Large intestine (tissue), 3 donors: ENCODE results near the gene CCHCR1. TPM values are rescaled to one million over a fixed set of nuclear protein-coding genes. Genes with fewer than 3 reads are reported as not detected.
"Not testable (repeated sequence)": the region's sequence is repeated elsewhere in the genome, so short reads cannot be mapped to it uniquely, and the experiment has no call there.

Experiments used
- DNase-seq, 2 donors: peaks; one replicate each; pipeline versions ENCODE4 v3.0.0 to v3.0.0-alpha.2; 2013
- H3K27ac ChIP-seq: one replicate; pipeline ENCODE4 v1.5.1; 2013; ENCODE audit warnings: low read length
- H3K27me3 ChIP-seq: 2 replicates; pipeline ENCODE4 v1.6.1; 2013; ENCODE audit warnings: low read length; ENCODE audit not compliant: control insufficient read depth, insufficient read depth
- H3K36me3 ChIP-seq: 2 replicates; pipeline ENCODE4 v1.6.1; 2013; ENCODE audit warnings: low read length; ENCODE audit not compliant: control insufficient read depth, insufficient read depth
- H3K4me1 ChIP-seq: one replicate; pipeline ENCODE4 v1.6.1; 2013; ENCODE audit warnings: low read length; ENCODE audit not compliant: control insufficient read depth, insufficient read depth
- H3K4me3 ChIP-seq: one replicate; pipeline ENCODE4 v1.5.1; 2013; ENCODE audit warnings: low read length
- H3K9me3 ChIP-seq: one replicate; pipeline ENCODE4 v1.6.1; 2013; ENCODE audit warnings: mild to moderate bottlenecking, low read depth, low read length, moderate library complexity; ENCODE audit not compliant: control insufficient read depth
- WGBS: methylation state at CpG from one replicate; pipeline ENCODE4 v1.1.5; 2013; ENCODE audit warnings: low lambda C conversion rate; ENCODE audit not compliant: insufficient coverage; 5-methylcytosine and 5-hydroxymethylcytosine counted together
- polyA plus RNA-seq: library from polyadenylated mRNA; unstranded; fragments of 120-200 nt; gene quantifications from one replicate; pipeline ENCODE4 v1.2.1, GENCODE V29; 2013

The CCHCR1 gene
- polyA plus RNA-seq, 1 donor, result 17.4 TPM

DNA sequence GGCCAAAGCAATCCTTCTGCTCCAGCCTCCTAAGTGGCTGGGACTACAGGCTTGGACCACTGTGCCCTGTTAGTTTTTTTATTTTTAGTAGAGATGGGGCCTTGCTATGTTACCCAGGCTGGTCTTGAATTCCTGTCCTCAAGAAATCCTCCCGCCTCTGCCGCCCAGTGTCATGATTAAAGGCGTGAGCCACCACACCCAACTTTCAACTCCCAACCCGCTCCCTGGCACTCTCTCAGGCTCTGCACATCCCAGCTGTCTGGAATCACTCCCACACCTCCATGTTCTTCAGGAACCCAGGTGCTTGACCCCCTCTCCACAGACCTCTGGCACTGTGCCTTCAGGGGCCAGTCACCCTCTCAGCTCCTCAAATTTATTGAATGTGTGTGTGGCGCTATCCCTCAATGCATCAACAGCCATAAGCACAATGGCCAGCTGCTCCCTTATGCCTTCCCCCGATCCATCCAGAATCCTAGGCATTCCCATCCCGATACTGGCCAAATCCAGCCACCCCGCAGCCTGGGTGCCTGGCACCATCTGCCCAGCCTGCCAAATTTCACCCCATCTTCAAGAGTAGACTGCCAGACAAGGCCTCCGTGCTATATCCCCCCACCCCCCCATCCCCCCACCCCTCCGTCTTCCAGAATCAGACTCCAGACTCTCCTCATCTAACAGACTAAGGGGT, 13.5 kb upstream of the CCHCR1 start:
- DNase-seq, result no peak
- no CpG with 5 or more reads among the region's 10 CpGs for WGBS
- Histone ChIP-seq H3K4me1 (no peaks in the 10 kb centered on the region), H3K4me3 (no peak overlapping the region), H3K27me3 (no peaks in the 10 kb centered on the region), H3K9me3 (no peaks in the 10 kb centered on the region), H3K27ac (no peak overlapping the region), H3K36me3 (no peaks in the 10 kb centered on the region)

DNA sequence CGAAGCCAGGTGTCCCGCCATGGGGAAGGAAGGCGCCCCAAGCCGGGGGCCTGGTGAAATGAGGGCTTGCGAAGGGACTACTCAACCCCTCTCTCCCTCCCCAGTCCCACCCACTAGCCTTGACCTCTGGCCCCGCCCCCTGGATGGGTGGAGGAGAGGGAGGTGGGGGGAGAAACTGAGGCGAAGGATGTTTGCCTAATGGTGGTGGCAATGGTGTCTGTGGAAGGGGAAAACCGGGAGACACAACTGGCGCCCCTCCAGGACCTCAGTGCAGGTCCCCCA, 12.9 kb upstream of the CCHCR1 start, which contains the start of gene POU5F1:
TSS of gene POU5F1 (minus strand) at position 83 of the 282 bp plus-strand sequence. CDS start at position 21, 62 bp downstream.
- no peak within 1 kb of the TSS for H3K4me3 ChIP-seq
- no peak within 1 kb of the TSS for H3K27ac ChIP-seq
- H3K4me1 ChIP-seq, result no peaks in the 10 kb centered on the region
- WGBS, result no CpG with 5 or more reads among the region's 9 CpGs
- H3K9me3 ChIP-seq, result no peaks in the 10 kb centered on the region
- no peaks in the 10 kb centered on the region for H3K36me3 ChIP-seq
- H3K27me3 ChIP-seq, result no peaks in the 10 kb centered on the region
- no peak for DNase-seq

DNA sequence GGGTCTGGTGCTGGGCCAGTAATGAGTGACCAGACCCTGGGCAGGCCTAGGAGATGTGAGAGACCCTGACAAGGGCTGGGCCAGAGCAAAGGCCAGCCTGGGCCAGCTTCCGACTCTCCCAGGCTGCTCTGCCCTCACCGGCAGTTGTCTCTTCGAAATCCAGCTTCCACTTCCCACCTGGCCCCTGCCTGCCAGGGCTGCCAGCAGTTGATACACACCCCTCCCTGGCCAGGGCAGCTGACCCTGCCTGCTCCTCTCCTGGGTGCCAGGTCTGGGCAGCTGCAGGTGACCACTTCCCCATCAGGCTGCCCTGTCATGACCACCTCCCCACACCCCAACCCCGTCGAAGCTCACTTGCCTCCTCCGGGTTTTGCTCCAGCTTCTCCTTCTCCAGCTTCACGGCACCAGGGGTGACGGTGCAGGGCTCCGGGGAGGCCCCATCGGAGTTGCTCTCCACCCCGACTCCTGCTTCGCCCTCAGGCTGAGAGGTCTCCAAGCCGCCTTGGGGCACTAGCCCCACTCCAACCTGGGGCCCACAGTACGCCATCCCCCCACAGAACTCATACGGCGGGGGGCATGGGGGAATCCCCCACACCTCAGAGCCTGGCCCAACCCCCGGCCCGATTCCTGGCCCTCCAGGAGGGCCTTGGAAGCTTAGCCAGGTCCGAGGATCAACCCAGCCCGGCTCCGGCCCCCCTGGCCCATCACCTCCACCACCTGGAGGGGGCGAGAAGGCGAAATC, 12.4 kb upstream of the CCHCR1 start:
- not testable (repeated sequence) for DNase-seq, H3K27ac ChIP-seq, H3K4me3 ChIP-seq, H3K36me3 ChIP-seq, H3K27me3 ChIP-seq, H3K4me1 ChIP-seq, H3K9me3 ChIP-seq
- WGBS, result no CpG with 5 or more reads among the region's 23 CpGs

DNA sequence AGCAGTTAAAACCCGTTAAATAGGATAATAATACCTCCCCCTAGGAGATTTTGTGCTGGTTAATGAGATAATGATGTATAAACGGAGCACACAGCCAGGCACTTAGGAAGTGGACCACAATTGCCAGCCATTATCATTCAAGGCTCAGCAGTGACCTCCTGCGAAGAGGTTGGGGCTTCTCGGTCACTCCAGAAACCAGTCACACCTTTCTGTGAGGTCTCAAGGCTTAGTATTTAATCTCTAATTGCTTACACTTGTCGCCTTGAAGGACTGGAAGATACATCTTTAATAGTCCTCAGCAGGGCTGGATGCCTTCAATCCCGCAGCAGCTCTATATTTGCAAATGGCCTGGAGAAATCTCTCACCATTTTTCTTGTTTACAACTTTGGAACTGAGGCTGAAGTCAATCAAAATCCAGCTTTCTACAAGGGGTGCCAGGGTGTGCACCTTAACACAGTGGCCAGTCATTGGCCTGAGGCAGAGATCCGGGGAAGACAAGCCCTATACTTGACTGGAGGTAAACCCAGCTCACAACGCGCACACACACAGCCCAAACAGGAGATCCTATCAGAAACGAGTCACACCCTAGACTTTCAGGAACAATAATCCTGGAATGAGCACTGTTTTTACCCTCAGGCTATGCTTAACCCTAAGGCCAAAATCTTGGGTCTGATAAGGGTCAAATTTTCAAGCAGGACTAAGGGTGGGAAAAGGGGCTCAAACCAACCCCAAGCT, 11.7 kb upstream of the CCHCR1 start:
- H3K4me3 ChIP-seq, result no peak overlapping the region
- H3K36me3 ChIP-seq, result no peaks in the 10 kb centered on the region
- H3K27ac ChIP-seq, result no peak overlapping the region
- no CpG with 5 or more reads among the region's 10 CpGs for WGBS
- no peaks in the 10 kb centered on the region for H3K27me3 ChIP-seq
- H3K4me1 ChIP-seq, result no peaks in the 10 kb centered on the region
- no peaks in the 10 kb centered on the region for H3K9me3 ChIP-seq
- DNase-seq, result no peak

DNA sequence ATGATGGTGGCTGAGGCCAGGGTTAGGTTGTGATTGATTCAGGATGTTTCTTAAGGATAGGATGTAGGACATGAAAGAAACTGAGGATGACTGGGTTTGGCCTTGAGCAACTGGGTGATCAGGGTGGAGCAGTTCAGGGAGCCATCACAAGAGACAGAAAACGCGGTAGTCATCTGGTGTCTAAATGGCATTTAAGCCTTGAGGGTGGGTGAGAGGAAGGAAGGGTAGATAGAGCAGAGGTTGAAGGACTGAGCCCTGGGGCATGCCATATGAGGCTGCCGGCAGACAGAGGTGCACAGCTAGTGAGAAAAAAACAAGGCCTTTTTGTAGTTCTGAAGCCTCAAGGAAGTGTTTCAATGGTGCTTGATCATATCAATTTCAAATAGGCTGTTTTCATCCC, 11.0 kb upstream of the CCHCR1 start:
- Histone ChIP-seq H3K36me3 (no peaks in the 10 kb centered on the region), H3K4me1 (no peaks in the 10 kb centered on the region), H3K9me3 (no peaks in the 10 kb centered on the region), H3K27me3 (no peaks in the 10 kb centered on the region), H3K4me3 (no peak overlapping the region), H3K27ac (no peak overlapping the region)
- no peak for DNase-seq
- no CpG with 5 or more reads among the region's 3 CpGs for WGBS

DNA sequence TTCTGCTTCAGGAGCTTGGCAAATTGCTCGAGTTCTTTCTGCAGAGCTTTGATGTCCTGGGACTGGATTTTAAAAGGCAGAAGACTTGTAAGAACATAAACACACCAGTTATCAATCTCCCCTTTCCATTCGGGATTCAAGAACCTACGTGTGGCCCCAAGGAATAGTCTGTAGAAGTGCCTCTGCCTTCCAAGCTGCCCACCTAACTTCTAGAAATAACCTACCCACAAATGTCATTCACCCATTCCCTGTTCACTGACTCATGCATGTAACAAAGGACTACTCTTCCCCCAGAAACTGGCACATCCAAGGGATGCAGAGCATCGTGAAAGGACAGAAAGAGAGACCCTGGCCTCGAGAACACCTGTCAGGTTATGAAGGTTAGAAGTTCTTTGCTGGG, 8.4 kb upstream of the CCHCR1 start:
- DNase-seq, result no peak
- H3K9me3 ChIP-seq, result no peaks in the 10 kb centered on the region
- WGBS, result 83% methylated on average over 1 of the region's 5 CpGs
- H3K36me3 ChIP-seq, result peaks cover 3% of the 10 kb centered on the region
- no peak overlapping the region for H3K27ac ChIP-seq
- H3K4me3 ChIP-seq, result no peak overlapping the region
- H3K4me1 ChIP-seq, result no peaks in the 10 kb centered on the region
- no peaks in the 10 kb centered on the region for H3K27me3 ChIP-seq

DNA sequence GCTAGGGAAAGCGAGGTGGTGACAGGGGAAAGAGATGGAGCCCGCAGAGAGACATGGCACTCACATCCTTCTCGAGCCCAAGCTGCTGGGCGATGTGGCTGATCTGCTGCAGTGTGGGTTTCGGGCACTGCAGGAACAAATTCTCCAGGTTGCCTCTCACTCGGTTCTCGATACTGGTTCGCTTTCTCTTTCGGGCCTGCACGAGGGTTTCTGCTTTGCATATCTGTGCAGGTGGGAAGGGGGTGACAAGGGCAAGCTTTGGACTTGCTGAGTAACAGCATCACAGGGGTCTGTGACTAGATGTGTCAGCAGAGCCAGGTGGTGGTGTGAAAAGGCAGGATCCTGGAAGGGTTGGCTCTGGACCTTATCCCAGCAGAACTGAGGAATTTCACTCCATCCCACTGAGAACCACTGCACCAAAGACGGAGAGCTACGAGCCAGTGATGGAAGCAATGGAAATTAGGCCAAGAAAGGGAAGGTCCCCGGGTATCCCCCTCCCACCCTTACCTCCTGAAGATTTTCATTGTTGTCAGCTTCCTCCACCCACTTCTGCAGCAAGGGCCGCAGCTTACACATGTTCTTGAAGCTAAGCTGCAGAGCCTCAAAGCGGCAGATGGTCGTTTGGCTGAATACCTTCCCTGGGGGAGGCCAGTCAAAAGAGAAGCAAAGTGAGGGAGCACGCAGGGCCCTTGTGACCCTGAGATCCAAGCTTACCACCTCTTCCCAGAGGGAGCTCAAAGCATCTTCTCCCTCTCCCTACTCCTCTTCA, 7.6 kb upstream of the CCHCR1 start:
- H3K27me3 ChIP-seq, H3K27ac ChIP-seq, DNase-seq, H3K4me3 ChIP-seq, H3K9me3 ChIP-seq, H3K4me1 ChIP-seq, H3K36me3 ChIP-seq: not testable (repeated sequence)
- no CpG with 5 or more reads among the region's 17 CpGs for WGBS

DNA sequence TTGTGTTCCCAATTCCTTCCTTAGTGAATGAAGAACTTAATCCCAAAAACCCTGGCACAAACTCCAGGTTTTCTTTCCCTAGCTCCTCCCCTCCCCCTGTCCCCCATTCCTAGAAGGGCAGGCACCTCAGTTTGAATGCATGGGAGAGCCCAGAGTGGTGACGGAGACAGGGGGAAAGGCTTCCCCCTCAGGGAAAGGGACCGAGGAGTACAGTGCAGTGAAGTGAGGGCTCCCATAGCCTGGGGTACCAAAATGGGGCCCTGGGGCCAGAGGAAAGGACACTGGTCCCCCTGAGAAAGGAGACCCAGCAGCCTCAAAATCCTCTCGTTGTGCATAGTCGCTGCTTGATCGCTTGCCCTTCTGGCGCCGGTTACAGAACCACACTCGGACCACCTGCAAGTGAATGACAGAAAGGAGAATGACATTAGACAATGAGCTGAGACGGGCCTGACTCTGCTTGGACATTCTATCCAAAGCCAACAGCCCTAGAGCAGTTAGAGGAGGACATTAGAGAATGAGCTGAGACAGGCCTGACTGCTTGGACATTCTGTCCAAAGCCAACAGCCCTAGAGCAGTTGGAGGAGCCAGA, 7.0 kb upstream of the CCHCR1 start:
- not testable (repeated sequence) for H3K27ac ChIP-seq, H3K4me1 ChIP-seq, DNase-seq, H3K4me3 ChIP-seq, H3K27me3 ChIP-seq, H3K36me3 ChIP-seq, H3K9me3 ChIP-seq
- WGBS, result 93% methylated on average over 3 of the region's 9 CpGs

DNA sequence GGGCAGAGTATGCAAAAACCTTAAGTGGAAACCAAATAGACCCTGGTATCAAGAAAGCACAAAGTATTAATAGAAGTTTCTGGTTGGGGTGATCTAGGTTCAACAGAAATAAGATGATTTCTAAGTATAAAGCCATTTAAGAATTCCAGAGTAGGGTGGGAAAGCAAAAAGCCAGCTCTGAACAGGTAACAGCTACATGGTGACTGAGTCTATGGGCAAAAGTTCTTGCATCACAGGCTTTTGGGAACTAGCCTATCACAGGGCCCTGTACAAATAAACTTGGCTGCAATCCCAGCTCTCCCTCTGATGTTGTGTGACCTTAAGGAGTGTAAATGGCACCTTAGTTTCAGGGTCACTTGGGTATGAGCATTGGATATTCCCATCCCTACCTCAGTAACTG, 6.3 kb upstream of the CCHCR1 start:
- H3K9me3 ChIP-seq, result no peaks in the 10 kb centered on the region
- peaks cover 3% of the 10 kb centered on the region for H3K36me3 ChIP-seq
- no peak for DNase-seq
- peaks cover 6% of the 10 kb centered on the region for H3K4me1 ChIP-seq
- H3K27ac ChIP-seq, result no peak overlapping the region
- H3K27me3 ChIP-seq, result no peaks in the 10 kb centered on the region
- H3K4me3 ChIP-seq, result no peak overlapping the region
